Endothelial cell of umbilical vein (primary cell): ENCODE results near the gene SMIM44. TPM values are rescaled to one million over a fixed set of nuclear protein-coding genes. Genes with fewer than 3 reads are reported as not detected.

Experiments
- BruUV-seq: library from RNA; stranded (reverse); fragments of 400-500 nt; replicated peaks from 2 replicates; lab custom pipeline; 2021; lab: Mats Ljungman, UMichigan
- CTCF ChIA-PET: fragments of 300-600, 350-600 bp; sonication (Branson Sonifier 250); formaldehyde crosslinking; loops from one replicate; lab custom pipeline; 2021; ENCODE audit warnings: antibody characterized with exemption, inconsistent platforms; lab: Charles Lee
- POLR2A ChIA-PET: fragments of 300-600, 350-600 bp; sonication (Branson Sonifier 250); formaldehyde crosslinking; loops from one replicate; lab custom pipeline; 2021; ENCODE audit warnings: antibody characterized with exemption, inconsistent platforms; lab: Charles Lee
- DNase-seq: peaks from one replicate; pipeline ENCODE4 v3.0.0-alpha.2; 2011; ENCODE audit warnings: low read depth, low spot score
- FAIRE-seq: peaks from 2 replicates; lab custom pipeline; 2011; peaks lifted over from hg19 to GRCh38; lab: Jason Lieb, UNC
- H2AFZ ChIP-seq: 2 replicates; pipeline ENCODE4 v1.6.0; 2012; ENCODE audit warnings: low read depth, low read length, control low read depth, inconsistent platforms
- H3K27ac ChIP-seq: 2 replicates; pipeline ENCODE4 v1.5.1; 2011; ENCODE audit warnings: low read depth, mild to moderate bottlenecking, control low read depth, low read length, moderate library complexity; ENCODE audit not compliant: insufficient read depth
- H3K27me3 ChIP-seq, 2 experiments: 2 replicates each; pipeline versions ENCODE4 v1.6.0 to v1.6.1; 2011; ENCODE audit warnings: low read length in 2 of 2, mixed read lengths in 1 of 2; ENCODE audit not compliant: control insufficient read depth in 2 of 2, insufficient read depth in 2 of 2
- H3K36me3 ChIP-seq, 2 experiments: 2 replicates in 1 of 2; 3 replicates in 1 of 2; pipeline ENCODE4 v1.5.1; 2011; ENCODE audit warnings: low read length in 2 of 2, mild to moderate bottlenecking in 1 of 2, moderate library complexity in 1 of 2; ENCODE audit not compliant: control insufficient read depth in 2 of 2, insufficient read depth in 2 of 2; ENCODE audit errors: extremely low read depth in 1 of 2
- H3K4me1 ChIP-seq: 3 replicates; pipeline ENCODE4 v1.5.1; 2011; ENCODE audit warnings: mild to moderate bottlenecking, low read length; ENCODE audit not compliant: control insufficient read depth, insufficient read depth; ENCODE audit errors: extremely low read depth
- H3K4me2 ChIP-seq: 2 replicates; pipeline ENCODE4 v1.6.1; 2011; ENCODE audit warnings: low read length, control low read depth, mixed read lengths; ENCODE audit not compliant: insufficient read depth
- H3K4me3 ChIP-seq, 3 experiments: fragments of 200-600 bp in 1 of 3; sonication (generic), shearing (Covaris generic) in 1 of 3; replicated peaks in 1 of 3; 2 replicates each; pipeline ENCODE4 v1.5.1; 2011 to 2016; ENCODE audit warnings: control low read depth in 3 of 3, low read length in 3 of 3, mild to moderate bottlenecking in 2 of 3, inconsistent platforms in 1 of 3, low read depth in 1 of 3, moderate library complexity in 1 of 3; ENCODE audit not compliant: insufficient read depth in 1 of 3
- H3K79me2 ChIP-seq: 2 replicates; pipeline ENCODE4 v1.6.0; 2012; ENCODE audit warnings: low read length, inconsistent platforms; ENCODE audit not compliant: control insufficient read depth, insufficient read depth
- H3K9ac ChIP-seq: replicated peaks from 2 replicates; pipeline ENCODE3; 2011; ENCODE audit warnings: low read length, control low read depth; ENCODE audit not compliant: insufficient read depth; ENCODE audit errors: extremely low read depth
- H3K9me1 ChIP-seq: replicated peaks from 3 replicates; pipeline ENCODE4 v1.6.0; 2011; ENCODE audit warnings: mild to moderate bottlenecking, low read length; ENCODE audit not compliant: control insufficient read depth, insufficient read depth; ENCODE audit errors: extremely low read depth
- H3K9me3 ChIP-seq: replicated peaks from 2 replicates; pipeline ENCODE4 v1.5.1; 2012; ENCODE audit warnings: low read length, inconsistent platforms; ENCODE audit not compliant: control insufficient read depth, insufficient read depth
- H4K20me1 ChIP-seq: replicated peaks from 2 replicates; pipeline ENCODE3; 2011; ENCODE audit warnings: mild to moderate bottlenecking, low read length; ENCODE audit not compliant: control insufficient read depth, insufficient read depth; ENCODE audit errors: extremely low read depth
- EZH2 ChIP-seq: IDR thresholded peaks from 2 replicates; pipeline ENCODE4 v1.6.1; 2012; ENCODE audit warnings: borderline replicate concordance, low read depth, mild to moderate bottlenecking, moderate library complexity, low read length, inconsistent platforms; ENCODE audit not compliant: severe bottlenecking
- FOS ChIP-seq: IDR thresholded peaks from 2 replicates; pipeline ENCODE4 v1.6.1; 2011; ENCODE audit warnings: mild to moderate bottlenecking, low read length, moderate library complexity, borderline replicate concordance; ENCODE audit not compliant: insufficient read depth
- GATA2 ChIP-seq: IDR thresholded peaks from 2 replicates; pipeline ENCODE4 v1.7.0; 2011; ENCODE audit warnings: low read depth, mild to moderate bottlenecking, moderate library complexity, mixed read lengths, low read length; ENCODE audit not compliant: insufficient read length, insufficient read depth
- JUN ChIP-seq: IDR thresholded peaks from 2 replicates; pipeline ENCODE4 v1.6.1; 2011; ENCODE audit warnings: borderline replicate concordance, low read depth; ENCODE audit not compliant: insufficient read length, insufficient read depth
- MYC ChIP-seq: IDR thresholded peaks from one replicate; pipeline ENCODE4 v1.6.1; 2011; ENCODE audit warnings: mild to moderate bottlenecking, low read depth, low read length
- POLR2A ChIP-seq: IDR thresholded peaks from 2 replicates; pipeline ENCODE4 v1.6.1; 2012; ENCODE audit warnings: low read depth, mild to moderate bottlenecking, control low read depth, low read length
- POLR2AphosphoS5 ChIP-seq: IDR thresholded peaks from 2 replicates; pipeline ENCODE4 v1.6.1; 2012; ENCODE audit warnings: low read depth, mild to moderate bottlenecking, control low read depth, low read length, moderate library complexity; ENCODE audit not compliant: insufficient read depth
- dilution Hi-C: fragments of 300-500 bp; cut with MboI; formaldehyde crosslinking; loops from one replicate; pipeline ENCODE4 v1.15.0; 2019; ENCODE audit warnings: low sequenced_read_pairs; ENCODE audit not compliant: extremely low pct_ligation_motif_present
- intact Hi-C: fragments of 100-400 bp; cut with micrococcal nuclease; formaldehyde crosslinking; loops from one replicate; pipeline ENCODE4 v1.10.0; 2022
- polyA plus RNA-seq, 4 experiments: library from polyadenylated mRNA; depleted of rRNA in 3 of 4; stranded (reverse) in 3 of 4; unstranded in 1 of 4; fragments of >200 nt; gene quantifications; 2 replicates each; pipeline versions ENCODE4 v1.2.1 to v1.2.3, GENCODE V29; 2011 to 2012; ENCODE audit warnings: missing spikeins in 1 of 4
- total RNA-seq: library from RNA; stranded (reverse); gene quantifications from 2 replicates; pipeline ENCODE4 v1.2.3, GENCODE V29; 2021
- TF ChIP-seq, protein P1 (sequence below): IDR thresholded peaks from 2 replicates; pipeline ENCODE4 v1.6.1; 2011; ENCODE audit not compliant: insufficient read depth, insufficient read length
- TF ChIP-seq, protein P2 (sequence below), 2 donors: IDR thresholded peaks; 1 replicate in 1 of 2; 2 replicates in 1 of 2; pipeline ENCODE4 v1.5.1; 2011; ENCODE audit warnings: low read length in 2 of 2, mild to moderate bottlenecking in 2 of 2, moderate library complexity in 2 of 2, control low read depth in 1 of 2, inconsistent platforms in 1 of 2, low read depth in 1 of 2; ENCODE audit not compliant: insufficient read depth in 1 of 2; ENCODE audit errors: extremely low read depth in 1 of 2

Gene SMIM44
- total and polyA plus RNA-seq, 2 donors (not counting 3 experiments of a cell fraction or from before 2014, with no cell fraction given): not detected

DNA sequence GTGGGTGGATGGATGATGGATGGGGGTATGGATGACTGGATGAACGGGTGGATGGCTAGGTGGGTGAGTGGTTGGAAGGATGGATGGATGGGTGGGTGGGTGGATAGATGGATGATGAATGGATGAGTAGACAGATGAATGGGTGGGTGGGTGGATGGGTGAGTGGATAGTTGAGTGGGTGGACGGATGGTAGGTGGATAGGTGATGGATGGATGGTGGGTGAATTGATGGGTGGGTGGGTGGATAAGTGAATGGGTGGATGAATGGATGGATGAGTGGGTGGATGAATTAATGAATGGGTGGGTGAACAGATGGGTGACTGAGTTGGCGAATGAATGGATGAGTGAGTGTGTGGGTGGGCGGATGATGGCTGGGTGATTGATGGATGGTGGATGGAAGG lies 7.8 kb downstream of the SMIM44 start:
- dilution Hi-C loops: no loop called here
- no peak for TF ChIP-seq EZH2
- no peak for TF ChIP-seq JUN
- no peak overlapping the region for H2AFZ ChIP-seq
- CTCF ChIA-PET: interaction anchor here (1.4 kb wide), 1 partner anchor 10 kb away, joined by 6 read pairs; no protein-coding TSS in a partner anchor
- DNase-seq (no peak), FAIRE-seq (no peak)
- peaks cover 0 to under 1% of the 10 kb centered on the region in 2 experiments for H3K27me3 ChIP-seq
- H3K9ac ChIP-seq: no peak overlapping the region
- no peaks in the 10 kb centered on the region for H3K9me3 ChIP-seq
- H3K4me1 ChIP-seq: no peaks in the 10 kb centered on the region
- no peaks in the 10 kb centered on the region for H3K79me2 ChIP-seq
- POLR2A ChIA-PET: no interaction called here
- no peak overlapping the region for H3K27ac ChIP-seq
- no TSS peak for BruUV-seq
- no peaks in the 10 kb centered on the region for H3K9me1 ChIP-seq
- no peak overlapping the region for H3K4me2 ChIP-seq
- H4K20me1 ChIP-seq: no peaks in the 10 kb centered on the region
- H3K4me3 ChIP-seq: no peak overlapping the region
- no peaks in the 10 kb centered on the region for H3K36me3 ChIP-seq
- intact Hi-C loops: no loop called here

DNA sequence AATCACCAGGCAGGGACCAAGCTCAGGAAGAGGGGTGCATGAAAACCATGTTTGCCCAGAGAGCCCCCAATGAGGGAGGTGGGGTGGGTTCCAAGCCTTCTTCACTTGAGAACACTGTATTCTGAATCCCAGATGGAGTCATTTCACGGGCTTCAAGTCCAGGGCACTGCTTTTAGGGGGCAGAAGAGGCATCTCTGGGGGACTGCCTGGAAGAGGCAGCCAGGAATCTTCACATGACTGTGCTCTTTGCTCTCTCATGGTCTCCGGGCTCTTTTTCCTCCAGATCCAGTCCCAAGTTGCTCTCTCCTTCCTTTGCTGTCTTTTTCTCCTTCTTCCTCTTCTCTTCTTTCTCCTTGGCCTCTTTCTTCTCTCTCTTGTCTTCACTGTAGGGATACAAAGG lies 8.6 kb downstream of the SMIM44 start:
- CTCF ChIA-PET: interaction anchor here (1.0 to 3.0 kb wide), 3 partner anchors 36 to 169 kb away, joined by 4 to 33 read pairs (median 23); no protein-coding TSS in a partner anchor
- no peaks in the 10 kb centered on the region for H3K27me3 ChIP-seq

More for the DNA sequence above, 8.6 kb downstream of the SMIM44 start:
- H3K4me2 ChIP-seq: no peak overlapping the region
- no peak overlapping the region for H3K27ac ChIP-seq
- no peak overlapping the region for H3K4me3 ChIP-seq
- no peak for TF ChIP-seq POLR2A
- no peak for TF ChIP-seq GATA2
- TF ChIP-seq, protein P1, sequence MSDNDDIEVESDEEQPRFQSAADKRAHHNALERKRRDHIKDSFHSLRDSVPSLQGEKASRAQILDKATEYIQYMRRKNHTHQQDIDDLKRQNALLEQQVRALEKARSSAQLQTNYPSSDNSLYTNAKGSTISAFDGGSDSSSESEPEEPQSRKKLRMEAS: no peak
- TF ChIP-seq FOS: no peak
- TF ChIP-seq MYC: no peak
- TF ChIP-seq JUN: no peak
- TF ChIP-seq, protein P2, sequence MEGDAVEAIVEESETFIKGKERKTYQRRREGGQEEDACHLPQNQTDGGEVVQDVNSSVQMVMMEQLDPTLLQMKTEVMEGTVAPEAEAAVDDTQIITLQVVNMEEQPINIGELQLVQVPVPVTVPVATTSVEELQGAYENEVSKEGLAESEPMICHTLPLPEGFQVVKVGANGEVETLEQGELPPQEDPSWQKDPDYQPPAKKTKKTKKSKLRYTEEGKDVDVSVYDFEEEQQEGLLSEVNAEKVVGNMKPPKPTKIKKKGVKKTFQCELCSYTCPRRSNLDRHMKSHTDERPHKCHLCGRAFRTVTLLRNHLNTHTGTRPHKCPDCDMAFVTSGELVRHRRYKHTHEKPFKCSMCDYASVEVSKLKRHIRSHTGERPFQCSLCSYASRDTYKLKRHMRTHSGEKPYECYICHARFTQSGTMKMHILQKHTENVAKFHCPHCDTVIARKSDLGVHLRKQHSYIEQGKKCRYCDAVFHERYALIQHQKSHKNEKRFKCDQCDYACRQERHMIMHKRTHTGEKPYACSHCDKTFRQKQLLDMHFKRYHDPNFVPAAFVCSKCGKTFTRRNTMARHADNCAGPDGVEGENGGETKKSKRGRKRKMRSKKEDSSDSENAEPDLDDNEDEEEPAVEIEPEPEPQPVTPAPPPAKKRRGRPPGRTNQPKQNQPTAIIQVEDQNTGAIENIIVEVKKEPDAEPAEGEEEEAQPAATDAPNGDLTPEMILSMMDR (IDR thresholded peaks at IDR 0.05; ENCODE audit: extremely low read depth in 1 of 2, insufficient read depth in 1 of 2, low read depth in 1 of 2, low read length in 2 of 2): no peak
- TF ChIP-seq EZH2: no peak
- no peak for TF ChIP-seq POLR2AphosphoS5
- intact Hi-C loops: loop anchor here (5.0 kb wide), 1 partner anchor 167 kb away; no protein-coding TSS in a partner anchor
- FAIRE-seq (no peak), DNase-seq (no peak)
- POLR2A ChIA-PET: no interaction called here
- H3K4me1 ChIP-seq: no peaks in the 10 kb centered on the region
- no peaks in the 10 kb centered on the region for H3K9me3 ChIP-seq
- H3K9ac ChIP-seq: no peak overlapping the region
- H2AFZ ChIP-seq: no peak overlapping the region
- H4K20me1 ChIP-seq: no peaks in the 10 kb centered on the region
- dilution Hi-C loops: no loop called here
- no peaks in the 10 kb centered on the region for H3K79me2 ChIP-seq
- BruUV-seq: no TSS peak
- no peaks in the 10 kb centered on the region for H3K36me3 ChIP-seq
- no peaks in the 10 kb centered on the region for H3K9me1 ChIP-seq
